HG03060 (cell line): Measurements from ENCODE around the gene GDF2.

ENCODE experiments used
- ATAC-seq: cut with Tn5 transposase; IDR thresholded peaks from one replicate; pipeline ENCODE4 v1.9.1; 2021; ENCODE audit warnings: low read depth, moderate number of reproducible peaks; ENCODE audit not compliant: unreplicated experiment

Gene GDF2

DNA sequence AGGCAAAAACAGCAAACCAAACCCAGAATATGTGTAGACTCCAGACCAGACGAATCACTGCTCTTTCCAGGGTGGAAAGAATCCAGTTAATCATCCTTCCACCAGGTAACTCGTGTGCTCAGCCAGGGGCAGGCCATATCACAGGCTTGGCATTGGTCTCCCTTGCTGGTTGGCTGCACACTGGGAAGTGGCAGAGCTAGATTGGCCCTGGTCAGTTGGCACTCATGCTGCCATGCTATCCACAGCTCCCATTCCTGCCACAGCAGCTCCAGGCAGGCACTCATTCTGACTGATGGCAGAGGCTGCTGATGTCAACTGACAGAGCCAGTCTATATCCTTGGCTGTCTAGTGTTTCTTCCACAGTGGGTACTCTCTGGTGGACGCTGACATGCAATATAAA, 31.9 kb upstream of the GDF2 start:
- ATAC-seq: no peak

DNA sequence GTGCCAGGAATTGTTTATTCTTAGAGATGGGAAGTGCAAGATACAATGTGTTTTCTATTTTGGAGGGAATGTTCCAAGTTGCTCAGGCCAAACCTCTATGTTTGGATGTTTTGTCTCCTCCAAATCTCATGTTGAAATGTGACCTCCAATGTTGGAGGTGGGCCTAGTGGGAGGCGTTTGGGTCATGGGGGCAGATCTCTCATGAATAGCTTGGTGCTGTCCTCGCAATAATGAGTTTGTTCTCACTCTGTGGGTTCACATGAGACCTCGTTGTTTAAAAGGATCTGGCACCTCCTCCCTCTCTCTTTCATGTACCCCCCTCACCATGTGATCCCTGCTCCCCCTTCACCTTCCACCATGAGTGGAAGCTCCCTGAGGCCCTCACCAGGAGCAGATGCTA, 30.6 kb upstream of the GDF2 start:
- no peak for ATAC-seq

DNA sequence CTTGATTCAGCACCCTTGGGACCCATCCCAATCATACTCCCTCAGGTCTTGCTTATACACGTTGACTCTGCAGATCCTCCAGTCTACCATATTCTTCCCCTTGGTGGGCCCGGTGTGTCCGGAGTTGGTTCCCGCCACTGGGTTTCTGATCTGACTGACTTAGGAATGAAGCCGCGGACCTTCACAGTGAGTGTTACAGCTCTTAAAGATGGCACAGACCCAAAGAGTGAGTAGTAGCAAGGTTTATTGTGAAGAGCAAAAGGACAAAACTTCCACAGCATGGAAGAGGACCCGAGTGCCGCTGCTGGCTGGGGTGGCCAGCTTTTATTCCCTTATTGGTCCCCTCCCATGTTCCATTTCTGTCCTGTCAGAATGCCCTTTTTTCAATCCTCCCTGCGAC, 28.2 kb upstream of the GDF2 start:
- no peak for ATAC-seq

GRCh38 chr10:47294501-47294900, 27.8 kb upstream of the GDF2 start:
- no peak for ATAC-seq

- no peak for ATAC-seq
Measured at GRCh38 chr10:47295411-47295810, 26.8 kb upstream of the GDF2 start.

GRCh38 chr10:47296156-47296894, 25.9 kb upstream of the GDF2 start:
- no peak for ATAC-seq

DNA sequence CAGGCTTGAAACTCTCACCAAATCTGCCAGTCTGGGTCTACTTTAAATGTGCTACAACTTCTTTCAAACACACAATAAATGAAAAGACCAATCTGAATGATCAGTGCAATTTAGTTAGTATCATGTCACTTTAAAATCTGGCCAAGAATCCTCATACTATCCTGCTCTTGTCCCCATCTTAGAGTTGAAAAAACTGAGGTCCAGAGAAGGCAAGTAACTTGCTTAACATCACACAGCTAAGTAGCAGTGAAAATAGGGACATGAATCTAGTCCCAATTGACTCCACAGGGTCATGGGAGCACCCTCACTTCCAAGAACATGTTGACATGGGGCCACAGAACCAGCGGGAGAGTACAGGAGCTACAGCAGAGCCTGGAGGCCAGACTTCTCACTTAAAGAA, 25.3 kb upstream of the GDF2 start:
- no peak for ATAC-seq

DNA sequence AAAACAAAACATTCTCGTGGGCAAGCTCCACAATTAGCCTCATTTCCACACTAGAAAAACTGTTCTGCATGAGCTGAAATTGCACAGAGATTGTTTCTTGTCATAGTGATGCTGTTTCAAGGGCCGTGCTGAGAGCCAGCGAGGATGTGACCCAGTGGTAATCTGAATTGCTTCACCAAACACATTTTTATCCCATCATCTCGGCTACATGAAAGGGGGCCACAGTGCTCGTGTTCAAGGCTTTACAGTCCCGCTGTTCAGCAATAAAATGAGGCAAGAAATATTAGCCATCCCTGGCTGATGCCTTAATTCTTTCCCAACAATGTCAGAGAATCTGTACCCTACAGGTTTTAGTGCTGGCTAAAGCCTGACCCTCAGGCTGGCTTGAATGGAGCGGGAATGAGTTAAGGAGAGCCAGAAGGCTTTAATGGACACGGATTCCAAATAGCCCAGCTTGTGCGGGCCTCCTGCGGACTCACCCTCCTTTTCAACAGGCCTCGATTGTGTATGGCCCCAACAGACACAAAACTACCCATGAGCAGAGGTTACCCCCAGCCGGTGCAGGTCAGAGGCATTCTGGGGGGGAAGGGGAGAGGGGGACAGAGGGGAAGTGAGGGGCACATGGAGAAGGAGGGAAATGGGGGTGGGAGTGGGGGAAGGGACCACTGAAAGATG, 24.3 kb upstream of the GDF2 start:
- ATAC-seq: no peak

DNA sequence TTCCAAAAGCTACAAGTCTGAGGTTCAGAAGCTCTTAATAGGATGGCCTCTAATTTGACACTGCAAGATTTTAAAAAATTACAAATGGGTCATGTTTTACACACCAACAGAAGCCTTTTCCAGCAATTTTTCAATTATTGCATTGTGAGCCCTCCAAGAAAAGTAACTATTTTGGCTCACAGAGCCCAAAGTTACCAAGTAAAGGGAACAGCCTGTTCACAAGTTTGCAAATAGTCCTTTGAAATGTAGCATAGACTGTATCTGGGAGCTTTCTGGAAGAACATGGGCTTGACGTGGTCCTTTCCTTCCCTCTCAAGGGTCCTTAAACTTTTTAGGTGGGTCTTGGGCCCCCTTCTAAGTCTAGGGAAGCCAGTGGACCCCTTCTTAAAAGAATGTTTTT, 23.5 kb upstream of the GDF2 start:
- no peak for ATAC-seq

GRCh38 chr10:47299611-47300428, 22.4 kb upstream of the GDF2 start, which contains the start of gene GDF10:
TSS of gene GDF10 (plus strand) at chr10:47300197. CDS start at chr10:47300652, 455 bp downstream.
- no peak for ATAC-seq

DNA sequence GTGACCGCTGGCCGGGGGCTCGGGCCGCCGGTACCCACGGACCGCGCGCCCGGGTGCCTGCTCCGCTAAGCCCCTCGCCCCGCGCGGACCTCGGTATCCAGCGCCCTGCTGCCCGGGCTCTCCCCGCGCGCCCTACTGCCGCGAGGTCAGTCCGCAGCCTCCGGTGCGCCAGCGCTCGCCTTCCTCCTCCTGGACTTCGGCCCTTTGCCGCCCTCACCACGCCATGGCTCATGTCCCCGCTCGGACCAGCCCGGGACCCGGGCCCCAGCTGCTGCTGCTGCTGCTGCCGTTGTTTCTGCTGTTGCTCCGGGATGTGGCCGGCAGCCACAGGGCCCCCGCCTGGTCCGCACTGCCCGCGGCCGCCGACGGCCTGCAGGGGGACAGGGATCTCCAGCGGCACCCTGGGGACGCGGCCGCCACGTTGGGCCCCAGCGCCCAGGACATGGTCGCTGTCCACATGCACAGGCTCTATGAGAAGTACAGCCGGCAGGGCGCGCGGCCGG, 21.8 kb upstream of the GDF2 start:
- ATAC-seq: no peak

DNA sequence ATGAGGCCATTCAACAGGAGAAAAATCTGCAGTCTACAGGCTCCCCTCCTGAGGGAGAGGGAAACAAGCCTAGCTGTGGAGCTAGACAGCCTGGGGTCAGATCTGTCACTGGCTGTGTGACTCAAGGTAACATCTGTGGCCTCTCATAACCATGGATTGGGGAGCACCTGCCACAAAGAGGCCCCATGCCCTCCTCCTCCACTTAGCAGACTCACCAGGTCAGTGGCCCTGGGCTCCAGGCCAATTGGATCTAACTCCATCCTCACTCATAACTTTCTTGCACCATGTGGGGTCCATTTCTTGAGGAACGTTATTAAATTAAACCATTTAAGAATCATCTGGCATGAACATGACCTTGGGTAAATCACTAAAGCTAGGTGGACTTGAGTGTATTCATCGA, 20.4 kb upstream of the GDF2 start:
- ATAC-seq: no peak

DNA sequence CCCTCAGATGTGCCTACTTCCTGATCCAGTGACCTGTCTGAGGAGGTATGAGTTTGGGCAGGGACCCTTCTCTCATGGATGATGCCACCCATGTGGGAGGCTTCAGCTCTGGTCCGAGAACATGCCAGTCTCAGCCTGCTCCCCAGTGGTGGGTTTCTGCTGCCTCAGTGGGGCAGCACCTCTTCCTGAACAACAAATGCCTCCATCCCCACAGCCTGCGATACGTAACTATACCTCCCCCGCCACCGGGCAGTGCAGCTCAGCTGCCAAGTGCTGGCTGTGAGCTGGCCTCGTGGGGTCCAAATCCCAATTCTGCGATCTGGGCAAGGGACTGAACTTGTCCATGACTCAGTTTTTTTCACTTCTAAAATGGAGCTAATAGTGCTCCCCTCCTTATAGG, 19.1 kb upstream of the GDF2 start:
- no peak for ATAC-seq

GRCh38 chr10:47303866-47304265, 18.4 kb upstream of the GDF2 start:
- no peak for ATAC-seq

GRCh38 chr10:47305566-47305965, 16.7 kb upstream of the GDF2 start:
- no peak for ATAC-seq

GRCh38 chr10:47306387-47307210, 15.7 kb upstream of the GDF2 start:
- ATAC-seq: no peak

GRCh38 chr10:47307381-47307780, 14.9 kb upstream of the GDF2 start:
- ATAC-seq: no peak

DNA sequence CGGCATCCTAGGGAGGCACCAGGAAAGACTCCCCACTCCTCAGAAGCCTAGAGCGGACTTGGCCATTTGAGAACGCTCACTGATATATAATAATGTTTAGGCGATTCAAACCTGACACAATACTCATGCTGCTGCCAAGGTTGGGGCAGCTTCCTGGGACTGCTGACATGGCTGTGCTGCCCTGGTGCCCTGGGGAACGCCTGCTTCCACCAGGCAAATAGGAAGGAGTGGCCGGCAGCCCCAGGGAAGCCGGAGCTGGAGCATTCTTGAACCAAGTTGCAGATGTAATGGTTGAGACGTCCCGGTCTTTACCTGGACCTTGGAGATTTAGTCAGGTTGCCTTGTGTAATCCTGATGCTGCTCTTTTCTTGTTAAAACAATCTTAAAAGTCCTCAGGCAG, 13.5 kb upstream of the GDF2 start:
- no peak for ATAC-seq

GRCh38 chr10:47309408-47310089, 12.7 kb upstream of the GDF2 start:
- no peak for ATAC-seq

DNA sequence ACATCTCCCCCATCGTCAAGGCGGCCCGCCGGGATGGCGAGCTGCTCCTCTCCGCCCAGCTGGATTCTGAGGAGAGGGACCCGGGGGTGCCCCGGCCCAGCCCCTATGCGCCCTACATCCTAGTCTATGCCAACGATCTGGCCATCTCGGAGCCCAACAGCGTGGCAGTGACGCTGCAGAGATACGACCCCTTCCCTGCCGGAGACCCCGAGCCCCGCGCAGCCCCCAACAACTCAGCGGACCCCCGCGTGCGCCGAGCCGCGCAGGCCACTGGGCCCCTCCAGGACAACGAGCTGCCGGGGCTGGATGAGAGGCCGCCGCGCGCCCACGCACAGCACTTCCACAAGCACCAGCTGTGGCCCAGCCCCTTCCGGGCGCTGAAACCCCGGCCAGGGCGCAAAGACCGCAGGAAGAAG, 12.2 kb upstream of the GDF2 start:
- ATAC-seq: no peak
